Brain microvascular endothelial cell (primary cell): ENCODE data around the gene MERTK.

Source experiments
- DNase-seq: peaks from one replicate; pipeline ENCODE4 v3.0.0-alpha.2; 2020
- H3K27ac ChIP-seq: fragments of 250-450 bp; sonication (Bioruptor Pico); 2 replicates; pipeline ENCODE4 v1.5.1; 2020; ENCODE audit warnings: mild to moderate bottlenecking, moderate library complexity
- H3K27me3 ChIP-seq: fragments of 250-450 bp; sonication (Bioruptor Pico); replicated peaks from 2 replicates; pipeline ENCODE4 v1.5.1; 2020; ENCODE audit warnings: mild to moderate bottlenecking
- H3K36me3 ChIP-seq: fragments of 250-450 bp; sonication (Bioruptor Pico); replicated peaks from 2 replicates; pipeline ENCODE4 v1.5.1; 2020; ENCODE audit warnings: mild to moderate bottlenecking
- H3K4me3 ChIP-seq: 2 replicates; pipeline ENCODE4 v1.5.1; 2011; ENCODE audit warnings: low read depth, mild to moderate bottlenecking, control low read depth, low read length, moderate library complexity
- in situ Hi-C: cut with HindIII; loops from 2 replicates; pipeline ENCODE4 v1.10.0; 2017; ENCODE audit warnings: low sequenced_read_pairs, low pct_ligation_motif_present
- TF ChIP-seq, protein P1 (sequence below): IDR thresholded peaks from 2 replicates; pipeline ENCODE4 v1.5.1; 2011; ENCODE audit warnings: low read depth, mild to moderate bottlenecking, moderate library complexity, low read length, control low read depth, inconsistent platforms; ENCODE audit errors: missing control alignments

MERTK gene

GRCh38 chr2:112075490-112076260 lies 177.3 kb downstream of the MERTK start:
- Histone ChIP-seq H3K4me3 (no peak overlapping the region), H3K27me3 (no peaks in the 10 kb centered on the region), H3K36me3 (peaks cover 32% of the 10 kb centered on the region), H3K27ac (no peak overlapping the region)
- in situ Hi-C loops: no loop called here
- no peak for DNase-seq
- TF ChIP-seq, protein P1, sequence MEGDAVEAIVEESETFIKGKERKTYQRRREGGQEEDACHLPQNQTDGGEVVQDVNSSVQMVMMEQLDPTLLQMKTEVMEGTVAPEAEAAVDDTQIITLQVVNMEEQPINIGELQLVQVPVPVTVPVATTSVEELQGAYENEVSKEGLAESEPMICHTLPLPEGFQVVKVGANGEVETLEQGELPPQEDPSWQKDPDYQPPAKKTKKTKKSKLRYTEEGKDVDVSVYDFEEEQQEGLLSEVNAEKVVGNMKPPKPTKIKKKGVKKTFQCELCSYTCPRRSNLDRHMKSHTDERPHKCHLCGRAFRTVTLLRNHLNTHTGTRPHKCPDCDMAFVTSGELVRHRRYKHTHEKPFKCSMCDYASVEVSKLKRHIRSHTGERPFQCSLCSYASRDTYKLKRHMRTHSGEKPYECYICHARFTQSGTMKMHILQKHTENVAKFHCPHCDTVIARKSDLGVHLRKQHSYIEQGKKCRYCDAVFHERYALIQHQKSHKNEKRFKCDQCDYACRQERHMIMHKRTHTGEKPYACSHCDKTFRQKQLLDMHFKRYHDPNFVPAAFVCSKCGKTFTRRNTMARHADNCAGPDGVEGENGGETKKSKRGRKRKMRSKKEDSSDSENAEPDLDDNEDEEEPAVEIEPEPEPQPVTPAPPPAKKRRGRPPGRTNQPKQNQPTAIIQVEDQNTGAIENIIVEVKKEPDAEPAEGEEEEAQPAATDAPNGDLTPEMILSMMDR: no peak

DNA sequence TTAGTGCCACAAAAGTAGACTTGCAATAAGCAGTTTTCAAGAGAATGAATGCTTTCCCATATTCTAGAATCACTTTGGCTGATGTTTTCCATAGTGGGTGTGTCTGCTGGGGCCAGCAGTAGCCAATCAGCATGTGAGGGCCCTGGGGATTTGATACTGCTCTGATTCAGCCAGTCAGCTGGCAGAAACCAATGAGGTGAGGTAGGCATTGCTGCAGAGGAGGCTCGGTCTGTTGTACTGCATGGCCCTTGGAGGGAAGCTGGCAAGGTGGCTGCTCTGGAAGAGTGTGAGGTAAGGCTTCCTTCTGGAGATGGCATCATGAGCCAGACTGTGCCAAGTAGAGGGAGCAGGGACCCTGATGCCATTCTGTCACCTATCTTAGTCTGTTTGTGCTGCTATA lies 179.4 kb downstream of the MERTK start:
- DNase-seq: no peak
- Histone ChIP-seq H3K27me3 (no peaks in the 10 kb centered on the region), H3K36me3 (peaks cover 46% of the 10 kb centered on the region), H3K4me3 (no peak overlapping the region), H3K27ac (no peak overlapping the region)
- TF ChIP-seq, protein P1: no peak
- in situ Hi-C loops: no loop called here
